B cell (primary cell): ENCODE measurements around the gene SLC41A3. TPM values are rescaled to one million over a fixed set of nuclear protein-coding genes. Genes with fewer than 3 reads are reported as not detected.

Experiments
- ATAC-seq: fragments of 200-7000 bp; cut with Tn5 transposase; one replicate; pipeline ENCODE4 v1.10.0; 2021; ENCODE audit warnings: low read depth, mild to moderate bottlenecking, moderate number of reproducible peaks, moderate library complexity
- CTCF ChIA-PET: fragments of 350-600 bp; sonication (Branson Sonifier 250); formaldehyde crosslinking; loops from one replicate; lab custom pipeline; 2021; ENCODE audit warnings: antibody characterized with exemption, inconsistent platforms; lab: Charles Lee
- POLR2A ChIA-PET: fragments of 350-600 bp; sonication (Branson Sonifier 250); formaldehyde crosslinking; loops from one replicate; lab custom pipeline; 2021; ENCODE audit warnings: antibody characterized with exemption; lab: Charles Lee
- DNase-seq: peaks from one replicate; pipeline ENCODE4 v3.0.0; 2013
- H2AFZ ChIP-seq: 2 replicates; pipeline ENCODE4 v1.6.1; 2012; ENCODE audit warnings: mild to moderate bottlenecking, low read depth, low read length; ENCODE audit not compliant: insufficient read depth, poor library complexity, severe bottlenecking
- H3K27ac ChIP-seq, 2 donors: 1 replicate in 1 of 2; 2 replicates in 1 of 2; pipeline ENCODE4 v1.5.1; 2012 to 2013; ENCODE audit warnings: low read length in 2 of 2, mild to moderate bottlenecking in 2 of 2, moderate library complexity in 1 of 2
- H3K27me3 ChIP-seq, 4 experiments: fragments of 200-600 bp in 1 of 4; sonication (generic) in 1 of 4; replicated peaks in 1 of 4; 1 replicate in 2 of 4; 2 replicates in 2 of 4; pipeline versions ENCODE4 v1.6.1 to v1.7.0; 2013 to 2016; ENCODE audit warnings: low read length in 3 of 4, mild to moderate bottlenecking in 2 of 4, mixed read lengths in 1 of 4, moderate library complexity in 1 of 4; ENCODE audit not compliant: insufficient read depth in 4 of 4, control insufficient read depth in 3 of 4; ENCODE audit errors: control extremely low read depth in 1 of 4
- H3K36me3 ChIP-seq, 2 experiments: replicated peaks in 1 of 2; 1 replicate in 1 of 2; 2 replicates in 1 of 2; pipeline versions ENCODE4 v1.6.1 to v1.7.1; 2013; ENCODE audit warnings: low read length in 1 of 2; ENCODE audit not compliant: insufficient read depth in 2 of 2, control insufficient read depth in 1 of 2; ENCODE audit errors: control extremely low read depth in 1 of 2, extremely low read depth in 1 of 2
- H3K4me1 ChIP-seq, 2 donors: fragments of 200-600 bp in 1 of 2; sonication (generic) in 1 of 2; 1 replicate in 1 of 2; 2 replicates in 1 of 2; pipeline versions ENCODE4 v1.5.1 to v1.6.1; 2013 to 2017; ENCODE audit warnings: low read length in 2 of 2; ENCODE audit not compliant: control insufficient read depth in 2 of 2, insufficient read depth in 2 of 2
- H3K4me2 ChIP-seq: replicated peaks from 2 replicates; pipeline ENCODE3; 2012; ENCODE audit warnings: mild to moderate bottlenecking, low read depth, low read length; ENCODE audit not compliant: poor library complexity, severe bottlenecking
- H3K4me3 ChIP-seq, 5 experiments: fragments of 200-600 bp in 1 of 5; sonication (generic) in 1 of 5; 1 replicate in 3 of 5; 2 replicates in 2 of 5; pipeline versions ENCODE4 v1.5.1 to v1.7.0; 2011 to 2016; ENCODE audit warnings: low read length in 4 of 5, mild to moderate bottlenecking in 4 of 5, low read depth in 2 of 5, control low read depth in 1 of 5, moderate library complexity in 1 of 5; ENCODE audit not compliant: insufficient read depth in 1 of 5; ENCODE audit errors: control extremely low read depth in 1 of 5, extremely low read depth in 1 of 5
- H3K79me2 ChIP-seq: fragments of 200-600 bp; sonication (generic); one replicate; pipeline ENCODE4 v1.6.0; 2016; ENCODE audit warnings: low read length; ENCODE audit not compliant: control insufficient read depth, insufficient read depth
- H3K9ac ChIP-seq: fragments of 200-600 bp; sonication (generic); 2 replicates; pipeline ENCODE4 v1.6.1; 2017; ENCODE audit warnings: mild to moderate bottlenecking, low read length, moderate library complexity
- H3K9me3 ChIP-seq, 3 donors: one replicate each; pipeline versions ENCODE4 v1.6.1 to v1.7.1; 2013; ENCODE audit warnings: low read length in 2 of 3; ENCODE audit not compliant: control insufficient read depth in 2 of 3, insufficient read depth in 1 of 3; ENCODE audit errors: control extremely low read depth in 1 of 3
- H4K20me1 ChIP-seq: 2 replicates; pipeline ENCODE4 v1.6.0; 2012; ENCODE audit warnings: mild to moderate bottlenecking, low read length; ENCODE audit not compliant: insufficient read depth, control insufficient read depth, poor library complexity, severe bottlenecking
- H3K27ac Mint-ChIP-seq: one replicate; pipeline ENCODE4 v1.8.0; 2021; ENCODE audit warnings: mixed read lengths
- H3K27me3 Mint-ChIP-seq: one replicate; pipeline ENCODE4 v1.8.0; 2021; ENCODE audit warnings: mixed read lengths
- H3K4me1 Mint-ChIP-seq: one replicate; pipeline ENCODE4 v1.8.0; 2021; ENCODE audit warnings: mixed read lengths
- H3K4me3 Mint-ChIP-seq: one replicate; pipeline ENCODE4 v1.8.0; 2021; ENCODE audit warnings: mixed read lengths
- H3K9me3 Mint-ChIP-seq: one replicate; pipeline ENCODE4 v1.8.0; 2022; ENCODE audit warnings: mixed read lengths; ENCODE audit not compliant: insufficient read depth
- EZH2 ChIP-seq: IDR thresholded peaks from 2 replicates; pipeline ENCODE4 v1.6.1; 2012; ENCODE audit warnings: borderline replicate concordance, low read depth, mild to moderate bottlenecking, moderate library complexity, low read length; ENCODE audit not compliant: insufficient read depth, poor library complexity, severe bottlenecking
- WGBS: methylation state at CpG from one replicate; pipeline ENCODE4 v1.1.5; 2013; ENCODE audit warnings: missing lambda C conversion rate; ENCODE audit not compliant: insufficient coverage; 5-methylcytosine and 5-hydroxymethylcytosine counted together
- intact Hi-C: fragments of 100-400 bp; cut with micrococcal nuclease; formaldehyde crosslinking; loops from one replicate; pipeline ENCODE4 v1.10.0; 2022
- polyA plus RNA-seq: library from polyadenylated mRNA; depleted of rRNA; stranded (reverse); fragments of >200 nt; gene quantifications from 2 replicates; pipeline ENCODE4 v1.2.3, GENCODE V29; 2012
- total RNA-seq, 2 donors: library from RNA; stranded (reverse); fragments of 120-200 nt in 1 of 2; gene quantifications; 1 replicate in 1 of 2; 2 replicates in 1 of 2; pipeline versions ENCODE4 v1.2.3 to v1.2.4, GENCODE V29; 2013 to 2022
- TF ChIP-seq, protein P1 (sequence below): fragments of 200-600 bp; IDR thresholded peaks from one replicate; pipeline ENCODE4 v1.8.0; 2022; ENCODE audit warnings: antibody characterized with exemption, mild to moderate bottlenecking

Gene SLC41A3
- total and polyA plus RNA-seq, 2 donors (not counting 1 experiment from before 2014, with no cell fraction given): 34.2 to 39.3 TPM

DNA sequence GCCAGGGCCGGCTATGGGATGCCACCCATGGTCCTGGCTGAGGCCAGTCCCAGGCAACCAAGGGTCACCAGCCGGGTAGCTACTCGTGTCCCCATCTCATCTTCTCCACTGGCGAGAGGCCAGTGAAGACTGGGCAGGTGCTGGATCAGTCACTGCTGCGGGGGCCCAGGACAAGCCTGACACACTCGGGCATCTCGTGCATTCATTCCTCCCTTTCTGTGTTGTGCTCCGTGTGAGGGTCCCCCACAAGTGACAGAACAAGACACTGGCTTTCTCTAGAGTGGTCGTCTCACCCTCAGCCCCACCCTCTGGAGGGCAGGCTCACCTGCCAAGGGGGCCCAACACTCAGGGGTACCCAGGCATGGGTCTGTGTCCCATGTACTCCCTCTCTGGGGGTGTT, 66.6 kb downstream of the SLC41A3 start:
- WGBS: over 99% methylated on average over 9 of the region's 9 CpGs
- TF ChIP-seq, protein P1, sequence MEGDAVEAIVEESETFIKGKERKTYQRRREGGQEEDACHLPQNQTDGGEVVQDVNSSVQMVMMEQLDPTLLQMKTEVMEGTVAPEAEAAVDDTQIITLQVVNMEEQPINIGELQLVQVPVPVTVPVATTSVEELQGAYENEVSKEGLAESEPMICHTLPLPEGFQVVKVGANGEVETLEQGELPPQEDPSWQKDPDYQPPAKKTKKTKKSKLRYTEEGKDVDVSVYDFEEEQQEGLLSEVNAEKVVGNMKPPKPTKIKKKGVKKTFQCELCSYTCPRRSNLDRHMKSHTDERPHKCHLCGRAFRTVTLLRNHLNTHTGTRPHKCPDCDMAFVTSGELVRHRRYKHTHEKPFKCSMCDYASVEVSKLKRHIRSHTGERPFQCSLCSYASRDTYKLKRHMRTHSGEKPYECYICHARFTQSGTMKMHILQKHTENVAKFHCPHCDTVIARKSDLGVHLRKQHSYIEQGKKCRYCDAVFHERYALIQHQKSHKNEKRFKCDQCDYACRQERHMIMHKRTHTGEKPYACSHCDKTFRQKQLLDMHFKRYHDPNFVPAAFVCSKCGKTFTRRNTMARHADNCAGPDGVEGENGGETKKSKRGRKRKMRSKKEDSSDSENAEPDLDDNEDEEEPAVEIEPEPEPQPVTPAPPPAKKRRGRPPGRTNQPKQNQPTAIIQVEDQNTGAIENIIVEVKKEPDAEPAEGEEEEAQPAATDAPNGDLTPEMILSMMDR: no peak
- no peak for TF ChIP-seq EZH2

DNA sequence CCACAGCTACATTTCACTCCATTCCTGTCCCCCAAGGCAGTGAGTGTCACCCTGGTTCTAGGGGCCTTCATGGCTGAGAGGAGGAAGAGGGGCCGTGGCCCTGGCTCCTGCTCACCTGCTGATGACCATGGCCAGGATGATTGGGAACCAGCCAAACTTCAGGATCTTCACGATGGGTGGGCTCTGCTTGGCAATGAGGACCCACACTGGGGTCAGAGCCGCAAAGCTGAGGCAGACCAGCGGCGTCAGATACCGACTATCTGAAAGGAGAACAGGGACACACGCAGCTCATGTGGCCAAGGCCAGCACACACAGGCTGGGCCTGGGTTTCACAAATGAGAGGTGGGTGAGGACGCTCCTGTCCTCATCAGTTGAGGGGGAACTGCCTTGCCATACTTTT, 67.3 kb downstream of the SLC41A3 start:
- POLR2A ChIA-PET: no interaction called here
- no peak overlapping the region for H3K4me3 ChIP-seq
- Mint-ChIP-seq H3K4me3 (no peak overlapping the region), H3K27me3 (no peaks in the 10 kb centered on the region), H3K9me3 (peaks cover 4% of the 10 kb centered on the region), H3K27ac (no peak overlapping the region), H3K4me1 (no peaks in the 10 kb centered on the region)
- DNase-seq (no peak), ATAC-seq (no peak)
- H3K79me2 ChIP-seq: no peaks in the 10 kb centered on the region
- WGBS: 97% methylated on average over 8 of the region's 8 CpGs
- no peak overlapping the region for H3K9ac ChIP-seq
- H3K4me1 ChIP-seq: no peaks in the 10 kb centered on the region
- intact Hi-C loops: no loop called here
- CTCF ChIA-PET: no interaction called here
- no peaks in the 10 kb centered on the region for H3K9me3 ChIP-seq
- no peaks in the 10 kb centered on the region for H3K27me3 ChIP-seq
- no peak overlapping the region for H3K27ac ChIP-seq
- no peaks in the 10 kb centered on the region for H4K20me1 ChIP-seq
- H3K36me3 ChIP-seq: peaks cover 0 to 22% of the 10 kb centered on the region in 2 experiments
- no peak overlapping the region for H2AFZ ChIP-seq
- TF ChIP-seq, protein P1: no peak
- no peak for TF ChIP-seq EZH2
- H3K4me2 ChIP-seq: no peak overlapping the region

More for the DNA sequence above, 66.6 kb downstream of the SLC41A3 start:
- H2AFZ ChIP-seq: no peak overlapping the region
- H3K9ac ChIP-seq: no peak overlapping the region
- POLR2A ChIA-PET: no interaction called here
- no peaks in the 10 kb centered on the region for H4K20me1 ChIP-seq
- no peak overlapping the region for H3K4me3 Mint-ChIP-seq
- CTCF ChIA-PET: no interaction called here
- H3K4me1 ChIP-seq: no peaks in the 10 kb centered on the region
- no peak overlapping the region for H3K27ac ChIP-seq
- no peaks in the 10 kb centered on the region for H3K9me3 Mint-ChIP-seq
- H3K27ac Mint-ChIP-seq: no peak overlapping the region
- H3K4me2 ChIP-seq: no peak overlapping the region
- no peaks in the 10 kb centered on the region for H3K27me3 Mint-ChIP-seq
- no peak for ATAC-seq
- peaks cover 0 to 18% of the 10 kb centered on the region in 2 experiments for H3K36me3 ChIP-seq
- no peak overlapping the region for H3K4me3 ChIP-seq
- H3K9me3 ChIP-seq: no peaks in the 10 kb centered on the region
- no peaks in the 10 kb centered on the region for H3K4me1 Mint-ChIP-seq
- no peak for DNase-seq
- intact Hi-C loops: no loop called here
- no peaks in the 10 kb centered on the region for H3K79me2 ChIP-seq
- H3K27me3 ChIP-seq: no peaks in the 10 kb centered on the region
